HepG2 (cell line): ENCODE data around the gene SCAND1. TPM values are rescaled to one million over a fixed set of nuclear protein-coding genes. Genes with fewer than 3 reads are reported as not detected.

Experiments used
- BATF2 ChIP-seq: sonication (generic); formaldehyde crosslinking; IDR thresholded peaks from 2 replicates; pipeline ENCODE4 v1.8.0; 2022; ENCODE audit warnings: mild to moderate bottlenecking, missing genetic modification reagents, moderate library complexity
- CC2D1A ChIP-seq: sonication (generic); formaldehyde crosslinking; IDR thresholded peaks from 2 replicates; pipeline ENCODE4 v1.8.1; 2023; ENCODE audit warnings: mild to moderate bottlenecking, missing genetic modification reagents
- DNMT1 ChIP-seq: sonication (generic); formaldehyde crosslinking; IDR thresholded peaks from 2 replicates; pipeline ENCODE4 v1.5.1; 2020; ENCODE audit warnings: mild to moderate bottlenecking, missing genetic modification reagents
- FOSL1 ChIP-seq: sonication (generic); formaldehyde crosslinking; IDR thresholded peaks from 2 replicates; pipeline ENCODE4 v1.9.0; 2021; ENCODE audit warnings: missing genetic modification reagents, borderline replicate concordance
- JARID2 ChIP-seq: sonication (generic); formaldehyde crosslinking; IDR thresholded peaks from 2 replicates; pipeline ENCODE4 v1.8.1; 2023; ENCODE audit warnings: missing genetic modification reagents, inconsistent platforms; ENCODE audit not compliant: insufficient replicate concordance
- MTA1 ChIP-seq: sonication (generic); formaldehyde crosslinking; IDR thresholded peaks from 2 replicates; pipeline ENCODE4 v1.4.0; 2020; ENCODE audit warnings: missing genetic modification reagents, mild to moderate bottlenecking, borderline replicate concordance
- MTF1 ChIP-seq: sonication (generic); formaldehyde crosslinking; IDR thresholded peaks from 2 replicates; pipeline ENCODE4 v1.5.0; 2020; ENCODE audit warnings: missing genetic modification reagents
- NCOA5 ChIP-seq: sonication (generic); formaldehyde crosslinking; IDR thresholded peaks from 2 replicates; pipeline ENCODE4 v1.4.0; 2020; ENCODE audit warnings: missing genetic modification reagents
- PHF21A ChIP-seq: sonication (generic); formaldehyde crosslinking; IDR thresholded peaks from 2 replicates; pipeline ENCODE4 v1.5.0; 2020; ENCODE audit warnings: mild to moderate bottlenecking, missing genetic modification reagents
- RARA ChIP-seq: IDR thresholded peaks from 2 replicates; pipeline ENCODE4 v1.6.1; 2016; ENCODE audit warnings: missing genetic modification reagents, missing compliant biosample characterization
- SAP130 ChIP-seq: IDR thresholded peaks from 2 replicates; pipeline ENCODE4 v1.6.1; 2016; ENCODE audit warnings: low read depth
- SIN3B ChIP-seq: fragments of 150-350 bp; IDR thresholded peaks from 2 replicates; pipeline ENCODE4 v1.6.1; 2014; ENCODE audit warnings: low read length
- SNAPC2 ChIP-seq: sonication (generic); formaldehyde crosslinking; IDR thresholded peaks from 2 replicates; pipeline ENCODE4 v1.8.1; 2022; ENCODE audit warnings: mild to moderate bottlenecking, missing genetic modification reagents
- TAF15 ChIP-seq: fragments of 200-400 bp; formaldehyde crosslinking; IDR thresholded peaks from one replicate; pipeline ENCODE4 v1.6.1; 2018; ENCODE audit warnings: mild to moderate bottlenecking, low read depth, low read length; ENCODE audit not compliant: poor library complexity, severe bottlenecking
- TMF1 ChIP-seq: sonication (generic); formaldehyde crosslinking; IDR thresholded peaks from 2 replicates; pipeline ENCODE4 v1.8.1; 2022; ENCODE audit warnings: low read depth, missing genetic modification reagents
- TP53 ChIP-seq: sonication (generic); formaldehyde crosslinking; conservative IDR thresholded peaks from 2 replicates; pipeline ENCODE4 v1.4.0; 2020; ENCODE audit warnings: missing genetic modification reagents
- ZBTB4 ChIP-seq: sonication (generic); formaldehyde crosslinking; IDR thresholded peaks from 2 replicates; pipeline ENCODE4 v1.4.0; 2020; ENCODE audit warnings: missing genetic modification reagents, mild to moderate bottlenecking, borderline replicate concordance
- ZMAT3 ChIP-seq: sonication (generic); formaldehyde crosslinking; conservative IDR thresholded peaks from 2 replicates; pipeline ENCODE4 v1.7.0; 2021; ENCODE audit warnings: missing genetic modification reagents
- ZNF143 ChIP-seq: sonication (generic); formaldehyde crosslinking; IDR thresholded peaks from 2 replicates; pipeline ENCODE4 v1.4.0; 2020; ENCODE audit warnings: missing genetic modification reagents
- ZNF232 ChIP-seq: sonication (generic); formaldehyde crosslinking; IDR thresholded peaks from 2 replicates; pipeline ENCODE4 v1.4.0; 2020; ENCODE audit warnings: missing genetic modification reagents, borderline replicate concordance
- ZNF260 ChIP-seq: sonication (generic); formaldehyde crosslinking; IDR thresholded peaks from 2 replicates; pipeline ENCODE4 v1.4.0; 2020; ENCODE audit warnings: missing genetic modification reagents, low read depth, mild to moderate bottlenecking, borderline replicate concordance
- ZNF570 ChIP-seq: sonication (generic); formaldehyde crosslinking; IDR thresholded peaks from 2 replicates; pipeline ENCODE4 v1.4.0; 2020; ENCODE audit warnings: mild to moderate bottlenecking, missing genetic modification reagents, borderline replicate concordance
- ZNF597 ChIP-seq: sonication (generic); formaldehyde crosslinking; IDR thresholded peaks from 2 replicates; pipeline ENCODE4 v1.5.0; 2020; ENCODE audit warnings: missing genetic modification reagents
- ZNF616 ChIP-seq: sonication (generic); formaldehyde crosslinking; IDR thresholded peaks from 2 replicates; pipeline ENCODE4 v1.5.0; 2020; ENCODE audit warnings: low read depth, mild to moderate bottlenecking, missing genetic modification reagents
- ZNF678 ChIP-seq: sonication (generic); formaldehyde crosslinking; IDR thresholded peaks from 2 replicates; pipeline ENCODE4 v1.4.0; 2020; ENCODE audit warnings: mild to moderate bottlenecking, missing genetic modification reagents
- ZNF839 ChIP-seq: sonication (generic); formaldehyde crosslinking; IDR thresholded peaks from 2 replicates; pipeline ENCODE4 v1.4.0; 2020; ENCODE audit warnings: missing genetic modification reagents, mild to moderate bottlenecking, borderline replicate concordance
- polyA plus RNA-seq, 8 experiments: library from polyadenylated mRNA; depleted of rRNA in 3 of 8; stranded (reverse) in 7 of 8; unstranded in 1 of 8; fragments of >200 nt; fragmentation: Illumina TruSeq in 4 of 8; extraction: Trizol in 4 of 8; gene quantifications; 2 replicates each; pipeline versions ENCODE4 v1.2.1 to v1.2.3, GENCODE V29; 2011 to 2016; ENCODE audit warnings: low read depth in 4 of 8, missing spikeins in 1 of 8, mixed read lengths in 1 of 8; ENCODE audit not compliant: insufficient read depth in 1 of 8
- total RNA-seq, 5 experiments: library from RNA; depleted of rRNA; stranded (reverse); fragments of >200 nt; fragmentation: Illumina TruSeq; extraction: Trizol; gene quantifications; 2 replicates each; pipeline ENCODE4 v1.2.3, GENCODE V29; 2016; ENCODE audit warnings: low read depth in 1 of 5

Gene SCAND1
- total and polyA plus RNA-seq, 2 of the 13 experiments (the other 11 are each of a cell fraction or from before 2014, with no cell fraction given) = 19.3 to 109 TPM

GRCh38 chr20:35953387-35954199 is 709 bp downstream of the SCAND1 start (continued):
- TF ChIP-seq ZNF143 (CRISPR knock-in tag) (0 out of 2 replicates have a peak, but pooled peaks have one; percentile 29), ZNF260 (CRISPR knock-in tag) (peak; percentile 66), SNAPC2 (CRISPR knock-in tag) (0 out of 2 replicates have a peak, but pooled peaks have one; percentile 18), JARID2 (CRISPR knock-in tag) (peak; percentile 74), MTA1 (CRISPR knock-in tag) (peak; percentile 84; the same call in 1 of the 2 replicates), ZBTB4 (CRISPR knock-in tag) (no peak; the same call in 1 of the 2 replicates), ZNF597 (CRISPR knock-in tag) (no peak), NCOA5 (CRISPR knock-in tag) (0 out of 2 replicates have a peak, but pooled peaks have one; percentile 9), TAF15 (peak; percentile 20), PHF21A (CRISPR knock-in tag) (no peak), MTF1 (peak; percentile 73; the same call in 1 of the 2 replicates), ZNF839 (CRISPR knock-in tag) (peak; percentile 69; the same call in 1 of the 2 replicates), RARA (CRISPR knock-in tag) (no peak), ZNF616 (CRISPR knock-in tag) (peak; percentile 38; the same call in 1 of the 2 replicates), BATF2 (peak; percentile 6; the same call in 1 of the 2 replicates), ZMAT3 (CRISPR knock-in tag) (no peak), ZNF232 (peak; percentile 82), SAP130 (CRISPR knock-in tag) (no peak), TP53 (0 out of 2 replicates have a peak, but pooled peaks have one; percentile 24), TMF1 (peak; percentile 70), ZNF678 (CRISPR knock-in tag) (peak; percentile 99), DNMT1 (CRISPR knock-in tag) (peak; percentile 27; the same call in 1 of the 2 replicates), FOSL1 (CRISPR knock-in tag) (peak; percentile 37; the same call in 1 of the 2 replicates), SIN3B (peak; percentile 25; the same call in 1 of the 2 replicates), CC2D1A (CRISPR knock-in tag) (peak; percentile 84; the same call in 1 of the 2 replicates), ZNF570 (CRISPR knock-in tag) (peak; percentile 68; the same call in 1 of the 2 replicates)
